WTC11 (cell line): ENCODE measurements around the gene BTBD17.

ENCODE experiments used
- ATF3 ChIP-seq: sonication (generic); formaldehyde crosslinking; conservative IDR thresholded peaks from 2 replicates; pipeline ENCODE4 v1.8.1; 2022; ENCODE audit warnings: mild to moderate bottlenecking, missing genetic modification reagents
- CTCF ChIP-seq: fragments of 200-600 bp; IDR thresholded peaks from 2 replicates; pipeline ENCODE4 v1.8.0; 2022; ENCODE audit warnings: antibody characterized with exemption
- E2F1 ChIP-seq: sonication (generic); formaldehyde crosslinking; IDR thresholded peaks from 2 replicates; pipeline ENCODE4 v1.8.0; 2022; ENCODE audit warnings: mild to moderate bottlenecking, missing genetic modification reagents
- ESRRA ChIP-seq: sonication (generic); formaldehyde crosslinking; IDR thresholded peaks from 2 replicates; pipeline ENCODE4 v1.8.1; 2022; ENCODE audit warnings: mild to moderate bottlenecking, missing genetic modification reagents, borderline replicate concordance
- ETV6 ChIP-seq: sonication (generic); formaldehyde crosslinking; IDR thresholded peaks from 2 replicates; pipeline ENCODE4 v1.8.1; 2022; ENCODE audit warnings: mild to moderate bottlenecking, missing genetic modification reagents
- FOXP1 ChIP-seq: sonication (generic); formaldehyde crosslinking; IDR thresholded peaks from 2 replicates; pipeline ENCODE4 v1.8.0; 2022; ENCODE audit warnings: missing genetic modification reagents, mild to moderate bottlenecking, moderate library complexity, borderline replicate concordance
- JUN ChIP-seq: sonication (generic); formaldehyde crosslinking; IDR thresholded peaks from 2 replicates; pipeline ENCODE4 v1.8.0; 2023; ENCODE audit warnings: mild to moderate bottlenecking, missing genetic modification reagents
- SOX15 ChIP-seq: fragments of 250-450 bp; sonication (Bioruptor Pico); IDR thresholded peaks from 2 replicates; pipeline ENCODE4 v1.9.0; 2021; ENCODE audit warnings: mild to moderate bottlenecking
- SP1 ChIP-seq: sonication (generic); formaldehyde crosslinking; conservative IDR thresholded peaks from 2 replicates; pipeline ENCODE4 v1.8.1; 2022; ENCODE audit warnings: missing genetic modification reagents
- TCF7 ChIP-seq: sonication (generic); formaldehyde crosslinking; IDR thresholded peaks from 2 replicates; pipeline ENCODE4 v1.8.0; 2022; ENCODE audit warnings: mild to moderate bottlenecking, low read depth, missing genetic modification reagents, moderate library complexity
- TEAD1 ChIP-seq: sonication (generic); formaldehyde crosslinking; IDR thresholded peaks from 2 replicates; pipeline ENCODE4 v1.8.0; 2022; ENCODE audit warnings: mild to moderate bottlenecking, missing genetic modification reagents
- TP53 ChIP-seq: sonication (generic); formaldehyde crosslinking; IDR thresholded peaks from 2 replicates; pipeline ENCODE4 v1.8.1; 2023; ENCODE audit warnings: mild to moderate bottlenecking, missing genetic modification reagents
- USF1 ChIP-seq: sonication (generic); formaldehyde crosslinking; IDR thresholded peaks from 2 replicates; pipeline ENCODE4 v1.8.0; 2022; ENCODE audit warnings: mild to moderate bottlenecking, missing genetic modification reagents
- USF2 ChIP-seq: sonication (generic); formaldehyde crosslinking; IDR thresholded peaks from 2 replicates; pipeline ENCODE4 v1.8.1; 2023; ENCODE audit warnings: mild to moderate bottlenecking, missing genetic modification reagents, moderate library complexity

- TF ChIP-seq JUN (no peak), ESRRA (CRISPR knock-in tag) (no peak), TEAD1 (CRISPR knock-in tag) (no peak), TCF7 (CRISPR knock-in tag) (no peak), CTCF (no peak), TP53 (no peak), ATF3 (CRISPR knock-in tag) (no peak), SP1 (CRISPR knock-in tag) (no peak), ETV6 (no peak), E2F1 (CRISPR knock-in tag) (no peak), SOX15 (CRISPR knock-in tag) (no peak), USF1 (no peak), FOXP1 (CRISPR knock-in tag) (no peak), USF2 (CRISPR knock-in tag) (no peak)
These were observed 22.0 kb downstream of the BTBD17 start for GRCh38 chr17:74339537-74340195.
